Astrocyte of the hippocampus (primary cell): ENCODE results near the gene ICA1L.

Source experiments
- DNase-seq: peaks from one replicate; pipeline ENCODE4 v3.0.0; 2011; ENCODE audit warnings: low read depth, low spot score

ICA1L gene

GRCh38 chr2:202743613-202744012, 128.0 kb downstream of the ICA1L start:
- no peak for DNase-seq

GRCh38 chr2:202736826-202737225, 134.7 kb downstream of the ICA1L start:
- no peak for DNase-seq

GRCh38 chr2:202726070-202726469, 145.5 kb downstream of the ICA1L start:
- DNase-seq: no peak

GRCh38 chr2:202723746-202724145, 147.8 kb downstream of the ICA1L start:
- no peak for DNase-seq
